GM13976 (cell line): Measurements from ENCODE around the gene DPP8.

ENCODE experiments used
- DNase-seq: peaks from one replicate; pipeline ENCODE4 v3.0.0; 2012; ENCODE audit warnings: low spot score
- CTCF ChIP-seq: IDR thresholded peaks from 2 replicates; pipeline ENCODE4 v1.5.1; 2012; ENCODE audit warnings: borderline replicate concordance, mild to moderate bottlenecking; ENCODE audit not compliant: insufficient read depth; ENCODE audit errors: extremely low read depth, missing control alignments, control extremely low read depth
- in situ Hi-C: fragments of 300-500 bp; cut with MboI; formaldehyde crosslinking; loops from one replicate; pipeline ENCODE4 v1.12.0; 2022; ENCODE audit warnings: low sequenced_read_pairs, mixed read lengths, inconsistent platforms; ENCODE audit not compliant: unreplicated experiment

DPP8 gene

GRCh38 chr15:65528461-65529060 is 11.1 kb upstream of the DPP8 start:
- DNase-seq = no peak
- in situ Hi-C loops = no loop called here
- no peak for TF ChIP-seq CTCF

- DNase-seq = no peak
- TF ChIP-seq CTCF = no peak
- in situ Hi-C loops = no loop called here
Observed at GRCh38 chr15:65525622-65526021, 8.1 kb upstream of the DPP8 start.

- in situ Hi-C loops = no loop called here
- TF ChIP-seq CTCF = no peak
- DNase-seq = no peak
Observed at GRCh38 chr15:65524226-65524625, 6.7 kb upstream of the DPP8 start.

- DNase-seq = no peak
- in situ Hi-C loops = no loop called here
- TF ChIP-seq CTCF = no peak
Observed at GRCh38 chr15:65521350-65521749, 3.9 kb upstream of the DPP8 start.

GRCh38 chr15:65518633-65519285 is 1.3 kb upstream of the DPP8 start:
- DNase-seq = no peak
- no peak for TF ChIP-seq CTCF
- in situ Hi-C loops = no loop called here

- in situ Hi-C loops = no loop called here
- TF ChIP-seq CTCF = no peak
- no peak for DNase-seq
Observed at GRCh38 chr15:65517866-65518207, 348 bp upstream of the DPP8 start.
